GM12865 (cell line): ENCODE results near the gene SCN4A.
"Not testable (repeated sequence)": the region's sequence is repeated elsewhere in the genome, so short reads cannot be mapped to it uniquely, and the experiment has no call there.

ENCODE experiments used
- DNase-seq: peaks from one replicate; pipeline ENCODE4 v3.0.0; 2010; ENCODE audit warnings: low read depth
- H3K4me3 ChIP-seq: 2 replicates; pipeline ENCODE4 v1.5.1; 2011; ENCODE audit warnings: mild to moderate bottlenecking, low read depth, low read length, control low read depth
- CTCF ChIP-seq: IDR thresholded peaks from 2 replicates; pipeline ENCODE4 v1.5.1; 2011; ENCODE audit warnings: low read length, control low read depth, low read depth, inconsistent platforms; ENCODE audit not compliant: insufficient read depth; ENCODE audit errors: missing control alignments

The SCN4A gene

GRCh38 chr17:63903787-63904201 lies 68.9 kb downstream of the SCN4A start:
- TF ChIP-seq CTCF: peak; percentile 20
- H3K4me3 ChIP-seq, DNase-seq: not testable (repeated sequence)

- not testable (repeated sequence) for DNase-seq, H3K4me3 ChIP-seq
These were observed 70.7 kb downstream of the SCN4A start for GRCh38 chr17:63901971-63902370.

- DNase-seq: peak; percentile 57
- H3K4me3 ChIP-seq: not testable (repeated sequence)
These were observed 73.6 kb downstream of the SCN4A start for GRCh38 chr17:63898899-63899798.

GRCh38 chr17:63896524-63897354 lies 76.0 kb downstream of the SCN4A start, which contains the start of gene CSH1:
TSS of gene CSH1 (minus strand) at chr17:63896574. CDS start at chr17:63896511, 63 bp downstream.
- not testable (repeated sequence) for DNase-seq, H3K4me3 ChIP-seq

- DNase-seq, H3K4me3 ChIP-seq: not testable (repeated sequence)
These were observed 77.9 kb downstream of the SCN4A start for GRCh38 chr17:63894821-63895220.

- not testable (repeated sequence) for H3K4me3 ChIP-seq, DNase-seq
These were observed 78.7 kb downstream of the SCN4A start for GRCh38 chr17:63894021-63894420.

- not testable (repeated sequence) for DNase-seq, H3K4me3 ChIP-seq
- peak; percentile 23 for TF ChIP-seq CTCF
These were observed 80.2 kb downstream of the SCN4A start for GRCh38 chr17:63892316-63893037.

- not testable (repeated sequence) for H3K4me3 ChIP-seq
- DNase-seq: peak; percentile 25
- peak; percentile 41 for TF ChIP-seq CTCF
These were observed 83.5 kb downstream of the SCN4A start for GRCh38 chr17:63889026-63889848.
